CD8-positive, alpha-beta memory T cell (primary cell): ENCODE results near the gene LGALS3BP. TPM values are rescaled to one million over a fixed set of nuclear protein-coding genes. Genes with fewer than 3 reads are reported as not detected.
"Not testable (repeated sequence)": the region's sequence is repeated elsewhere in the genome, so short reads cannot be mapped to it uniquely, and the experiment has no call there.

ENCODE experiments used
- CTCF ChIA-PET: fragments of 350-600 bp; sonication (Branson Sonifier 250); formaldehyde crosslinking; loops from one replicate; lab custom pipeline; 2021; ENCODE audit warnings: antibody characterized with exemption; lab: Charles Lee
- POLR2A ChIA-PET: fragments of 350-600 bp; sonication (Branson Sonifier 250); formaldehyde crosslinking; loops from one replicate; lab custom pipeline; 2021; ENCODE audit warnings: antibody characterized with exemption; lab: Charles Lee
- DNase-seq, 5 donors: peaks; one replicate each; pipeline versions ENCODE4 v3.0.0 to v3.0.0-alpha.2; 2020 to 2022; ENCODE audit warnings: mixed read lengths in 1 of 5
- H3K27ac ChIP-seq: one replicate; pipeline ENCODE4 v1.7.0; 2013; ENCODE audit warnings: low read depth, mild to moderate bottlenecking, low read length, moderate library complexity
- H3K27me3 ChIP-seq: 2 replicates; pipeline ENCODE4 v1.7.0; 2013; ENCODE audit warnings: low read length, mild to moderate bottlenecking; ENCODE audit not compliant: insufficient read depth, poor library complexity, severe bottlenecking
- H3K36me3 ChIP-seq: 2 replicates; pipeline ENCODE4 v1.7.0; 2013; ENCODE audit warnings: mild to moderate bottlenecking, low read length, moderate library complexity; ENCODE audit not compliant: insufficient read depth
- H3K4me1 ChIP-seq: 2 replicates; pipeline ENCODE4 v1.7.0; 2013; ENCODE audit warnings: mild to moderate bottlenecking, low read length, moderate library complexity; ENCODE audit not compliant: insufficient read depth
- H3K4me3 ChIP-seq: 2 replicates; pipeline ENCODE4 v1.7.0; 2013; ENCODE audit warnings: mild to moderate bottlenecking, low read length
- H3K9me3 ChIP-seq: 2 replicates; pipeline ENCODE4 v1.7.0; 2013; ENCODE audit warnings: mild to moderate bottlenecking, low read length
- H3K27ac Mint-ChIP-seq, 8 donors: one replicate each; pipeline ENCODE4 v1.8.0; 2020 to 2021; ENCODE audit warnings: mixed read lengths in 8 of 8, mild to moderate bottlenecking in 6 of 8, inconsistent platforms in 3 of 8, moderate library complexity in 3 of 8
- H3K27me3 Mint-ChIP-seq, 2 donors: one replicate each; pipeline ENCODE4 v1.8.0; 2020 to 2021; ENCODE audit warnings: mixed read lengths in 2 of 2, mild to moderate bottlenecking in 1 of 2, moderate library complexity in 1 of 2
- H3K36me3 Mint-ChIP-seq, 3 donors: one replicate each; pipeline ENCODE4 v1.8.0; 2020 to 2021; ENCODE audit warnings: mixed read lengths in 3 of 3, inconsistent platforms in 1 of 3, mild to moderate bottlenecking in 1 of 3
- H3K4me1 Mint-ChIP-seq, 3 donors: one replicate each; pipeline ENCODE4 v1.8.0; 2020 to 2021; ENCODE audit warnings: mixed read lengths in 3 of 3, inconsistent platforms in 1 of 3, mild to moderate bottlenecking in 1 of 3
- H3K4me3 Mint-ChIP-seq, 7 donors: one replicate each; pipeline ENCODE4 v1.8.0; 2020 to 2021; ENCODE audit warnings: mixed read lengths in 7 of 7, mild to moderate bottlenecking in 6 of 7, moderate library complexity in 4 of 7, inconsistent platforms in 2 of 7
- H3K9me3 Mint-ChIP-seq, 5 donors: one replicate each; pipeline ENCODE4 v1.8.0; 2020 to 2022; ENCODE audit warnings: mixed read lengths in 5 of 5, mild to moderate bottlenecking in 3 of 5, moderate library complexity in 2 of 5, inconsistent platforms in 1 of 5
- polyA plus RNA-seq: library from polyadenylated mRNA; unstranded; fragments of 300-500 nt; fragmentation: Illumina TruSeq; gene quantifications from one replicate; pipeline ENCODE4 v1.2.3, GENCODE V29; 2021
- total RNA-seq, 2 experiments: library from RNA; stranded (reverse); gene quantifications; one replicate each; pipeline ENCODE4 v1.2.3, GENCODE V29; 2021

LGALS3BP gene
- total and polyA plus RNA-seq, 3 experiments from 2014 or later: 8.6 to 23.1 (median 9.1) TPM

DNA sequence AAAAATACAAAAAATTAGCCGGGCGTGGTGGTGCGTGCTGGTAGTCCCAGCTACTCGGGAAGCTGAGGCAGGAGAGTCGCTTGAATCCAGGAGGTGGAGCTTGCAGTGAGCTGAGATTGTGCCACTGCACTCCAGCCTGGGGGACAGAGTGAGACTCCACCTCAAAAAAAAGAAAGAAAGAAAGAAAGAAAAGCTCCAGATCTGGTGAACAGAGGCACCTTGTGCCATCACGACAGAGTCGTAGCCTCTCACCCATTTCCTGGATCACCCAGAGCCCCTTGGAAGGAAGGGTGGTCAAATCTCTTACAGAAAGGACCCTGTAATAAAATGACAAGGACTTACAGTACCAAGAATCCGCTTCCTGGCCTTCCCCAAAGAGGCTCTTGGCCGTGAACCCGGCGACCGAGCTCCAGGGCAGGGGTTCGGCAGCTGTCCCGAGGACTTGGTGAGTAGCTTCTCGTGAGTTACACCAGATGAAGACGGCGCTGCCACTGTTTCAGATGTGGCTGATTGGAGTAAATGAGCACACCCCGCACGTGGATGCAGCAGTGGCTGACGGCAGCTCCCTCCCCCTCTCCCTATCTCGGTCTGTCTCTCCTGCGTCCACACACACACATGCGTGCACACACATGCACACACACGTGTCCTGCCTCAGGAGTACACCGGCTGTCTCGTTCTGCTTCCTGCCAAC is 13.5 kb downstream of the LGALS3BP start:
- no peaks in the 10 kb centered on the region for H3K36me3 ChIP-seq
- no peaks in the 10 kb centered on the region for H3K9me3 ChIP-seq
- Mint-ChIP-seq H3K9me3 (no peaks in the 10 kb centered on the region), H3K4me1 (peaks cover 3% of the 10 kb centered on the region in 3 donors), H3K27me3 (peaks cover 0 to 3% of the 10 kb centered on the region in 2 donors), H3K27ac (no peak overlapping the region), H3K4me3 (no peak overlapping the region), H3K36me3 (no peaks in the 10 kb centered on the region)
- POLR2A ChIA-PET: no interaction called here
- CTCF ChIA-PET: interaction anchor here (0.7 to 1.4 kb wide), 3 partner anchors 9 to 100 kb away, joined by 3 read pairs; no protein-coding TSS in a partner anchor
- no peak overlapping the region for H3K27ac ChIP-seq
- no peak for DNase-seq
- H3K4me1 ChIP-seq: peaks cover 5% of the 10 kb centered on the region
- H3K4me3 ChIP-seq: no peak overlapping the region
- H3K27me3 ChIP-seq: no peaks in the 10 kb centered on the region

- H3K9me3 ChIP-seq: no peaks in the 10 kb centered on the region
- Mint-ChIP-seq H3K4me1 (no peaks in the 10 kb centered on the region), H3K9me3 (no peaks in the 10 kb centered on the region), H3K27me3 (peaks cover 0 to 3% of the 10 kb centered on the region in 2 donors), H3K27ac (peak overlapping the region in 1 of 8 donors; percentile 24), H3K4me3 (no peak overlapping the region), H3K36me3 (no peaks in the 10 kb centered on the region)
- POLR2A ChIA-PET: no interaction called here
- no peaks in the 10 kb centered on the region for H3K27me3 ChIP-seq
- H3K27ac ChIP-seq: no peak overlapping the region
- H3K4me3 ChIP-seq: no peak overlapping the region
- no peak for DNase-seq
- H3K36me3 ChIP-seq: no peaks in the 10 kb centered on the region
- no peaks in the 10 kb centered on the region for H3K4me1 ChIP-seq
- CTCF ChIA-PET: interaction anchor here (1.4 kb wide), 1 partner anchor 100 kb away, joined by 3 read pairs; no protein-coding TSS in a partner anchor
These were observed 14.2 kb downstream of the LGALS3BP start for GRCh38 chr17:78965491-78965924.

GRCh38 chr17:78963378-78963777 is 16.3 kb downstream of the LGALS3BP start:
- POLR2A ChIA-PET: no interaction called here
- H3K27me3 ChIP-seq: no peaks in the 10 kb centered on the region
- H3K36me3 ChIP-seq: no peaks in the 10 kb centered on the region
- H3K4me1 ChIP-seq: no peaks in the 10 kb centered on the region
- no peak overlapping the region for H3K4me3 ChIP-seq
- H3K36me3 Mint-ChIP-seq: no peaks in the 10 kb centered on the region
- no peak overlapping the region for H3K4me3 Mint-ChIP-seq
- CTCF ChIA-PET: interaction anchor here (0.9 kb wide), 1 partner anchor 97 kb away, joined by 3 read pairs; no protein-coding TSS in a partner anchor
- no peaks in the 10 kb centered on the region for H3K9me3 Mint-ChIP-seq
- DNase-seq: no peak
- no peaks in the 10 kb centered on the region for H3K9me3 ChIP-seq
- H3K27ac ChIP-seq: no peak overlapping the region
- peaks cover 6 to 8% of the 10 kb centered on the region in 2 donors for H3K27me3 Mint-ChIP-seq
- no peak overlapping the region for H3K27ac Mint-ChIP-seq
- H3K4me1 Mint-ChIP-seq: no peaks in the 10 kb centered on the region

DNA sequence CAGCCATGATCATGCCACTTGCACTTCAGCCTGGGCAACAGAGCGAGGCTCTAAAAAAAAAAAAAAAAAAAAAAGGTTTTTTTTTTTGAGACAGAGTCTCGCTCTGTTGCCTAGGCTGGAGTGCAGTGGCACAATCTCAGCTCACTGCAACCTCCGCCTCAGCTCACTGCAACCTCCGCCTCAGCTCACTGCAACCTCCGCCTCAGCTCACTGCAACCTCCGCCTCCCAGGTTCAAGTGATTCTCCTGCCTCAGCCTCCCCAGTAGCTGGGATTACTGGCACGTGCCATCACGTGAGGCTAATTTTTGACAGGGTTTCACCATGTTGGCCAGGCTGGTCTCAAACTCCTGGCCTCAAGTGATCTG is 16.8 kb downstream of the LGALS3BP start:
- H3K27ac ChIP-seq, H3K36me3 Mint-ChIP-seq, H3K9me3 ChIP-seq, H3K4me3 ChIP-seq, H3K4me3 Mint-ChIP-seq, POLR2A ChIA-PET, H3K36me3 ChIP-seq, H3K27me3 Mint-ChIP-seq, H3K27me3 ChIP-seq, DNase-seq, H3K9me3 Mint-ChIP-seq, H3K27ac Mint-ChIP-seq, H3K4me1 ChIP-seq, H3K4me1 Mint-ChIP-seq: not testable (repeated sequence)
- CTCF ChIA-PET: interaction anchor here (0.9 to 1.1 kb wide), 2 partner anchors 80 to 97 kb away, joined by 3 to 5 read pairs; no protein-coding TSS in a partner anchor

- no peak overlapping the region for H3K27ac Mint-ChIP-seq
- CTCF ChIA-PET: interaction anchor here (0.9 to 1.1 kb wide), 2 partner anchors 80 to 97 kb away, joined by 3 to 5 read pairs; no protein-coding TSS in a partner anchor
- POLR2A ChIA-PET: no interaction called here
These were observed 17.3 kb downstream of the LGALS3BP start for GRCh38 chr17:78962345-78962983.

DNA sequence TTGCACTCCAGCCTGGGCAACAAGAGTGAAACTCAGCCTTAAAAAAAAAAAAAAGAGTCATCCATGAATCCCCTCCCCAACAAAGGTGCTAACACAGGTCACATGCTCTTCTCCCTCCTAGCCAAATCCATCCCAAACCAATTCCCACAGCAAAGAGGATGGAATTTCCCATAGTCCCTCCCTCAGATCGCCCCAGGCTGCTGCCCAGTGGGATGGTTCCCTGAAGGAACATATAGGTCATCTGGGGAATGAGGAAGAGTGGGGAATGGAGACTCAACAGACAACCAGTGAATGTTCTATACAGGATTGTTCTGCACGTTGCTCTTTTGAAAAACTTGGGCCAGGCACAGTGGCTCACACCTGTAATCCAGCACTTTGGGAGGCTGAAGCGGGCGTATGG is 18.2 kb downstream of the LGALS3BP start:
- no peaks in the 10 kb centered on the region for H3K4me1 ChIP-seq
- no peaks in the 10 kb centered on the region for H3K4me1 Mint-ChIP-seq
- no peak overlapping the region for H3K4me3 ChIP-seq
- H3K27me3 Mint-ChIP-seq: peaks cover 6 to 11% of the 10 kb centered on the region in 2 donors
- no peak for DNase-seq
- H3K9me3 ChIP-seq: no peaks in the 10 kb centered on the region
- H3K9me3 Mint-ChIP-seq: peaks cover 0 to 2% (median 0%) of the 10 kb centered on the region in 5 donors
- ChIA-PET CTCF (no interaction called here), POLR2A (no interaction called here)
- peak overlapping the region in 1 of 8 donors; percentile 42 for H3K27ac Mint-ChIP-seq
- no peaks in the 10 kb centered on the region for H3K36me3 ChIP-seq
- H3K36me3 Mint-ChIP-seq: no peaks in the 10 kb centered on the region
- H3K27me3 ChIP-seq: no peaks in the 10 kb centered on the region
- no peak overlapping the region for H3K27ac ChIP-seq
- no peak overlapping the region for H3K4me3 Mint-ChIP-seq

More at GRCh38 chr17:78962345-78962983, 17.3 kb downstream of the LGALS3BP start:
- no peaks in the 10 kb centered on the region for H3K4me1 ChIP-seq
- no peak overlapping the region for H3K4me3 ChIP-seq
- no peaks in the 10 kb centered on the region for H3K36me3 Mint-ChIP-seq
- H3K27me3 ChIP-seq: no peaks in the 10 kb centered on the region
- H3K4me1 Mint-ChIP-seq: no peaks in the 10 kb centered on the region
- H3K9me3 Mint-ChIP-seq: no peaks in the 10 kb centered on the region
- DNase-seq: no peak
- H3K4me3 Mint-ChIP-seq: no peak overlapping the region
- H3K9me3 ChIP-seq: no peaks in the 10 kb centered on the region
- peaks cover 6 to 8% of the 10 kb centered on the region in 2 donors for H3K27me3 Mint-ChIP-seq
- no peaks in the 10 kb centered on the region for H3K36me3 ChIP-seq
- H3K27ac ChIP-seq: no peak overlapping the region

DNA sequence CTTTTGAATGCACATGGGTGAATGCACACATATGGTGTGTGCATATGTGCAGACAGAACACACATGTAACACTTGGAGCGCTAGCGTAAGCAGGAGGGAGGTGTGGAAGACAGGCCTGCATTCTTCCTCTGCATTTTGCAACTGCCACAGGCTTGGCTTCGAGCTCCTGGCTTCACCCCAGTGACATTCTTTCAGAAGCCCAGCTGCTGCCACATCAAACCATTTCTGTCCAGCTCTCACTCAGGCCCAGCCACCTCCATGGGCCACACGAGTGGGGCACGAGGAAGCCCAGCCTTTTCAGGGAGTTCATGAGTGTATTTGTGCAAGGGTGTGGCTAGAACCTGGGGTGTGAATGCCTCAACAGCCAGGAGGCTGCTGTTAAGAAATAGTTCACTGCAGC is 18.8 kb downstream of the LGALS3BP start:
- Histone ChIP-seq H3K36me3 (no peaks in the 10 kb centered on the region), H3K4me3 (no peak overlapping the region), H3K27me3 (no peaks in the 10 kb centered on the region), H3K9me3 (no peaks in the 10 kb centered on the region), H3K27ac (no peak overlapping the region), H3K4me1 (no peaks in the 10 kb centered on the region)
- Mint-ChIP-seq H3K4me3 (no peak overlapping the region), H3K9me3 (peaks cover 0 to 2% (median 0%) of the 10 kb centered on the region in 5 donors), H3K27ac (no peak overlapping the region), H3K36me3 (no peaks in the 10 kb centered on the region), H3K27me3 (peaks cover 9 to 12% of the 10 kb centered on the region in 2 donors), H3K4me1 (no peaks in the 10 kb centered on the region)
- CTCF ChIA-PET: no interaction called here
- POLR2A ChIA-PET: no interaction called here
- DNase-seq: no peak

DNA sequence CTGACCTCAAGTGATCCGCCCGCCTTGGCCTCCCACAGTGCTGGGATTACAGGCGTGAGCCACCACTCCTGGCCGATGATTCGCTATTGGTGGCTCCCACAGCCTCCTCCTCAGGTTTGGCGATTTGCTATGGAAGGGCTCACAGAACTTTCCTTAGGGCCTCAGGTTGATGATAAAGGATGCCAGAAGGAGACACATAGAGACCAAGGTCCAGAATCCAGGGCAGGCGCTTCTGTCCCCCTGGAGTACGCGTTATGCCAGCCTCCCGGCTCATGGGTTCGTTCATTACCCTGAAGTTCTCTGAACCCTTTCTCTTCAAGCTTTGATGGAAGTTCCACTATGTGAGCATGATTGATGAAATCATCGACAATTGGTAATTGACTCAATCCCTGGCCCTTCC is 19.9 kb downstream of the LGALS3BP start:
- Histone ChIP-seq H3K27me3 (no peaks in the 10 kb centered on the region), H3K27ac (no peak overlapping the region), H3K36me3 (no peaks in the 10 kb centered on the region), H3K4me1 (no peaks in the 10 kb centered on the region), H3K4me3 (no peak overlapping the region), H3K9me3 (no peaks in the 10 kb centered on the region)
- Mint-ChIP-seq H3K27me3 (peaks cover 10 to 15% of the 10 kb centered on the region in 2 donors), H3K36me3 (no peaks in the 10 kb centered on the region), H3K27ac (no peak overlapping the region), H3K4me3 (no peak overlapping the region), H3K4me1 (no peaks in the 10 kb centered on the region), H3K9me3 (peaks cover 0 to 2% (median 0%) of the 10 kb centered on the region in 5 donors)
- ChIA-PET CTCF (no interaction called here), POLR2A (no interaction called here)
- no peak for DNase-seq
